ENCODE data around the gene GIGYF2.

GRCh38 chr2:232894251-232894650 lies 197.1 kb downstream of the GIGYF2 start:
- TF ChIP-seq EZH2phosphoT487 (IDR thresholded peaks at IDR 0.05; ENCODE audit: low read depth), result no peak
- TF ChIP-seq CTCF (IDR thresholded peaks at IDR 0.05; ENCODE audit: low read depth, low read length), result no peak

Measured in OCI-LY3 (cell line).